GM20000 (cell line): ENCODE measurements around the gene RWDD1.

Experiments used
- DNase-seq: peaks from one replicate; pipeline ENCODE4 v3.0.0; 2012; ENCODE audit warnings: low spot score
- TF ChIP-seq, protein P1 (sequence below): IDR thresholded peaks from 2 replicates; pipeline ENCODE4 v1.5.1; 2012; ENCODE audit warnings: mild to moderate bottlenecking, control low read depth; ENCODE audit errors: extremely low read depth, missing control alignments

The RWDD1 gene

DNA sequence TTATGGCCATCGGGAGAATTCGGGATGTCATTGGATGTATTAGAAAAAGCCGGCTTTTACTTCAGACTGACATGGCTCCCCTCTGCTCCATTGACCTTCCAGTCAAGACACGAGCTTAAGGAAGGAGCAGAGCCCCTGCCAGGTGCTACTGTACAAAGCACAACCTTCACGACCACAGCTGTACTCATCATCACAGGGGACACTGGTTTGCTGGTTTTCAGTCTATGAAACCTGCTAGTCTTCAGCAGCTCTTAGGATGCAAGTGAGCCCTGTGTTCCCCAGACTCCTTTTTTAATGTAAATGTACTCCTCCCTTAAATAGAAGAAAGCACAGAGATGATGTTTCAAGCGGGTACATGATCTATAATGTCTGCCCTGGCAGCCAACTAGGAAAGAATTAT, 23.9 kb upstream of the RWDD1 start:
- TF ChIP-seq, protein P1, sequence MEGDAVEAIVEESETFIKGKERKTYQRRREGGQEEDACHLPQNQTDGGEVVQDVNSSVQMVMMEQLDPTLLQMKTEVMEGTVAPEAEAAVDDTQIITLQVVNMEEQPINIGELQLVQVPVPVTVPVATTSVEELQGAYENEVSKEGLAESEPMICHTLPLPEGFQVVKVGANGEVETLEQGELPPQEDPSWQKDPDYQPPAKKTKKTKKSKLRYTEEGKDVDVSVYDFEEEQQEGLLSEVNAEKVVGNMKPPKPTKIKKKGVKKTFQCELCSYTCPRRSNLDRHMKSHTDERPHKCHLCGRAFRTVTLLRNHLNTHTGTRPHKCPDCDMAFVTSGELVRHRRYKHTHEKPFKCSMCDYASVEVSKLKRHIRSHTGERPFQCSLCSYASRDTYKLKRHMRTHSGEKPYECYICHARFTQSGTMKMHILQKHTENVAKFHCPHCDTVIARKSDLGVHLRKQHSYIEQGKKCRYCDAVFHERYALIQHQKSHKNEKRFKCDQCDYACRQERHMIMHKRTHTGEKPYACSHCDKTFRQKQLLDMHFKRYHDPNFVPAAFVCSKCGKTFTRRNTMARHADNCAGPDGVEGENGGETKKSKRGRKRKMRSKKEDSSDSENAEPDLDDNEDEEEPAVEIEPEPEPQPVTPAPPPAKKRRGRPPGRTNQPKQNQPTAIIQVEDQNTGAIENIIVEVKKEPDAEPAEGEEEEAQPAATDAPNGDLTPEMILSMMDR, result no peak
- DNase-seq, result no peak

DNA sequence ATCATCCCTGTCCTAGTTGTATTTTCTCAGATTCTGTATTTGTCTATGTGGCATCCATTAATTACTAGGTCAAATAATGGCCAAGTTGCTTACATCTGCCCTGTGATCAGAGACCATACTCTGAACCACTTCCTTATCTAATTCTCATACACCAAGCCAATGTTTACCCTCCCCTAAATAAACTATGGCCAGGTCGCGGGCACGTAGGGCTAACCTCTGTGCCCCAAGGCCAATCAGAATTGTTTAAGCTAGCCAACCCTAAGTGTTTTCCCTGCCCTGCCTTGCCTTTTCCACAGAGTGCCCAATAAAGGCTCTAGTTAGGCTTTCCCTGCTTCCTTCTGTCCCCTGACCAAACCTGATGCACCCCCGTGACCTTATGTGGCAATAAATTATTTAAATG, 20.5 kb upstream of the RWDD1 start:
- DNase-seq, result no peak
- TF ChIP-seq, protein P1, result no peak

DNA sequence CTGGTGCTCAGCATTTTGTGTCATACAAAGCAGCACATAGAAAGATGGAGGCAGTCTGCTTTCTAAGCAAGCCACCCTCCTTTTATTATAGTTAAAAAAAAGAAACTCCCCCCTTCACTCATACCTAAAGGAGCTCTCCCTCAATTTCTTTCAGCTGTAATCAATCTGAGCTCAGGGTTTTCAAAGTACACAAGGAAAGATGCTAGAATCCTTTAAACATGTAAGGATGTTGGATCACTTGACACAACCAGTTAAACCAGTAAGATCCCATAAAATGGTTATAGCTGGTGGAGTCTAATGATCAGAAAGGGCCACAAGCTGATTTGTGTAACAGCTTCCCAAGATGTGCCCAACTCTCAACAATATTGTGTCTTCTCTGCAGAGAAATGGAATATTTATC, 17.9 kb upstream of the RWDD1 start, which contains the start of gene CALHM4:
Gene CALHM4 (plus strand): TSS at position 301 of the 400 bp plus-strand sequence. CDS start 43 bp downstream, at position 344.
- TF ChIP-seq, protein P1, result no peak

DNA sequence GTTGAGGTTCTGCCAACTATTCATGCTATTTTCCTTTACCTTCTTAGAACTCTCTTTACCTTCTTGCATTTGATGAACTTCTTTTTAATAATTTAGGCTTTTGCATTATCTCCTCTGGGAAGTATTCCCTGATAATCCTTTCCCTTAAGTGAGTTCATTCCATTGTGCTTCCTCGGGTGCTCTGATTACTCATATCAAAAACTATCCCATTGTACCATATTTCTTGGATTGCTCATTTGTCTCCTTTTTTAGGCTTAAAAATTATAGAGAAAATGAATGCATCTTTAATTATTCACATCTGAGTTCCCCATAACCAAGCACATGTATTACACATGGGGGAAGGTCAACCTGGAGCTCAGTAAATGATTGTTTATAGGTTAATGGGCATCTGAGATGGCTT, 15.2 kb upstream of the RWDD1 start:
- DNase-seq, result no peak
- TF ChIP-seq, protein P1, result no peak

More for the DNA sequence above, 17.9 kb upstream of the RWDD1 start, which contains the start of gene CALHM4:
- DNase-seq, result no peak

DNA sequence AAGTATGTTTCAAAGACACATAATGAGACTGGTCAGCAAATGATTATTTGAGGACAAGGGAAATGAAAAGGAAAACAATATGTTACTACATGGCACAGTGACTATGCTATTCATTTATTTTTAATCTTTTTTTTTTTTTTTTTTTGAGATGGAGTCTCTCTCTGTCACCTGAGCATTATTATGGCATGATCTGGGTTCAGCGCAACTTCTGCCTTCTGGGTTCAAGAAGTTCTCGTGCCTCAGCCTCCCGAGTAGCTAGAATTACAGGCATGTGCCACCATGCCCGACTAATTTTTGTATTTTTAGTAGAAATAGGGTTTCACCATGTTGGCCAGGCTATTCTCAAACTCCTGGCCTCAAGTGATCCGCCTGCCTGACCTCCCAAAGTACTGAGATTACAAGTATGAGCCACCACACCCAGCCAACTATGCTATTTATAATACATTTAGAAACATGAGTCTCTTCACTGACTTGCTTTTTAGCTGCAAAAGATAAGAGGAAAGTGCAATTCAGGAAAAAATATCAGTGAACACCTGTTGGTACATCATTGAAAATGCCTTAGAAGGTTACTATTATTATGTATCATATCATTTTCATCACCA, 14.4 kb upstream of the RWDD1 start:
- no peak for DNase-seq
- TF ChIP-seq, protein P1, result no peak

DNA sequence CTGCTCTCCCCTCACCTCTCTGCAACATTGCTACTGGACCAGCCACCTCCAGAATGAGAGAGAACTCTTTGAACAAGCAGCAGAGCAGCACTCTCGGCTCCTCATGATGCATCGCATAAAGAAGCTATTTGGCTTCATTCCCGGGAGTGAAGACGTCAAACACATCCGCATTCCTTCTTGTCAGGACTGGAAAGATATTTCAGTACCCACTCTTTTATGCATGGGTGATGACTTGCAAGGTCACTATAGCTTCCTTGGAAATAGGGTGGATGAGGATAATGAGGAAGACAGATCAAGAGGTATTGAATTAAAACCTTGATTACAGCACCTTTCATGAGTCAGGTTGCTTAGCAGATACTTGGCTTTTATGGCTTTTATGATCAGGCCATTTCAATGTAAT, 13.4 kb upstream of the RWDD1 start:
- TF ChIP-seq, protein P1, result no peak
- DNase-seq, result no peak

DNA sequence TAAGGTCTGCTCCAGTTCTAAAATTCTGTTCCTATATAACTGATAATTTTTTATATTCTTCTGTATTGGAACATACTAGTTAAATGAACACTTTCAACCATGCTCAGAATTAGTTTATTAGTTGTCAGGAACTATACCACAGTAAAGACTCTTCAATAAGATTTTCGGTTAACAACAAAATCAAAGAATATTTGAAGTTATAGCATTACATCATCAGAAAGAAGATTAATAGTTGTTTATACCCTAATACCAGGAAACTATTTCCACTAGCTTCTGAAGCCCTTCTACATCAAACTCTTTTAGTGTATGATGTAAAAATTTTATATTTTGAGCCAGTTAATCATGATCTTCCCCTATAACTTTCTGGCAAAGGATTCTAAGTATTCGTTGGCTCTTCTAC, 11.2 kb upstream of the RWDD1 start:
- TF ChIP-seq, protein P1, result no peak
- no peak for DNase-seq
